HUES48 (cell line): ENCODE results near the gene ASCC2.
"Not testable (repeated sequence)": the region's sequence is repeated elsewhere in the genome, so short reads cannot be mapped to it uniquely, and the experiment has no call there.

Experiments
- H3K27ac ChIP-seq: one replicate; pipeline ENCODE4 v1.7.0; 2013; ENCODE audit warnings: low read depth, low read length, inconsistent platforms
- H3K27me3 ChIP-seq: 2 replicates; pipeline ENCODE4 v1.6.1; 2013; ENCODE audit warnings: mild to moderate bottlenecking, low read length; ENCODE audit not compliant: control insufficient read depth, insufficient read depth
- H3K36me3 ChIP-seq: 2 replicates; pipeline ENCODE4 v1.6.1; 2013; ENCODE audit warnings: low read length; ENCODE audit not compliant: control insufficient read depth, insufficient read depth
- H3K4me1 ChIP-seq: 2 replicates; pipeline ENCODE4 v1.6.1; 2013; ENCODE audit warnings: mild to moderate bottlenecking, low read length; ENCODE audit not compliant: control insufficient read depth, insufficient read depth
- H3K4me3 ChIP-seq: 2 replicates; pipeline ENCODE4 v1.5.1; 2013; ENCODE audit warnings: mild to moderate bottlenecking, low read depth, low read length
- H3K9ac ChIP-seq: 2 replicates; pipeline ENCODE4 v1.6.1; 2013; ENCODE audit warnings: mild to moderate bottlenecking, low read depth, low read length, moderate library complexity
- H3K9me3 ChIP-seq: 2 replicates; pipeline ENCODE4 v1.6.1; 2013; ENCODE audit warnings: low read length; ENCODE audit not compliant: control insufficient read depth, insufficient read depth

ASCC2 gene

DNA sequence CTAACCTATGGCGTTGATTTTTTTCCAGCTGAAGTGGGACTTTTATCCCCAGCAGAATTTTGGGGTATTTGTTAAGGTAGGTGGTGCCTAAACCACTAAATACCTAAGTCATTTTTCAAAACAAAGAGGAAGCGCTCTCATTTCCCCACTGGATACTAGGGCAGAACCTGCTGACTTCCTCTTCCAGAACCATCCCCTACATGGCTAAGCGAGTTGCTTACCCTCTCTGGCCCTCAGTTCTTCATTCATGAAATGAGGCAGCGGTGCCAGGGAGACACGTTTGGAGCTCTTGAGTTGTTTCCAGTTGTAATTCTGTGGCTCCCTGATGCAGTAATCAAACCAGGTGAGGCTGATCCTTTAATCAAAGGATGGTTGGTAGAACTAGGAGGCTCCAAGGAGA is 34.9 kb upstream of the ASCC2 start:
- H3K9me3 ChIP-seq, result no peaks in the 10 kb centered on the region
- no peak overlapping the region for H3K4me3 ChIP-seq
- no peaks in the 10 kb centered on the region for H3K27me3 ChIP-seq
- H3K27ac ChIP-seq, result no peak overlapping the region
- H3K9ac ChIP-seq, result no peak overlapping the region
- no peaks in the 10 kb centered on the region for H3K36me3 ChIP-seq
- peaks cover 16% of the 10 kb centered on the region for H3K4me1 ChIP-seq

DNA sequence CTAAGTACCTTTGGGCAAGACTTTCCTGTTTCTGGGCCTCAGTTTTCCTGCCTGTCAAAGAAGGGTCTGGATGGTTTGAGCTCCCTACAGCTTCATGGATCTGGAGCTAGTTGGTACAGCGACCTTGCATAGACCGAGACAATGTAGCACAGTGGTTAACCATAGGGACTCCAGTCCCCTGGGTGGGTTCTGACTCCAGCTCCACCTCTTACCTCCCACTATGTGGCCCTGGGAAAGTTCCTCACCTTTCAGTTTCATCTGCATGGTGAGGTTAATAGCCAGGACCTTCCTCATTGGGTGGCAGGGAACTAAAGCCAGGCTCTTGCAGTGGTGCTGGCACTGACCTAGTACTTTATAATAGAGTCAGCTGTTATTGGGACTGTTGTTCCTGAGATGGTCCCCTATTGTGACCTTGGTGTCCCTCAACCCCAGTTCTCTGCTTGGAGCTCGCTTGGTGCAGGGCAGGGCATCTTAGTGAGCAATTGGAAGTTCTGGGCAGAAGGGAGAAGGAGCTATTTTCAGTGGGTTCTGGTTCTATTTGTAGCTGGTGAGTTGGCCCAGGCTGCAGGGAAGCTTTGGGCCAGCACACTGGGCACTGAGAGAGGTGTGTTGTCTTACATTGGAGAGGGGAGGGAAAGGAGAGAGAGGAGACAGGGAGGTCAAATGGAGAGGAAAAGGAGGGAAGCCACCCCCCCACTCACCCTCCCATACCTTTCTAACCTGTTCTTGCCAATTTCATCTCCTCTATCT is 34.2 kb upstream of the ASCC2 start:
- Histone ChIP-seq H3K4me1 (peaks cover 16% of the 10 kb centered on the region), H3K27me3 (no peaks in the 10 kb centered on the region), H3K9ac (no peak overlapping the region), H3K9me3 (no peaks in the 10 kb centered on the region), H3K4me3 (no peak overlapping the region), H3K27ac (peak overlapping the region; percentile 25), H3K36me3 (no peaks in the 10 kb centered on the region)

- no peaks in the 10 kb centered on the region for H3K27me3 ChIP-seq
- H3K9ac ChIP-seq, result no peak overlapping the region
- H3K27ac ChIP-seq, result peak overlapping the region; percentile 25
- H3K4me3 ChIP-seq, result no peak overlapping the region
- H3K4me1 ChIP-seq, result peaks cover 16% of the 10 kb centered on the region
- no peaks in the 10 kb centered on the region for H3K36me3 ChIP-seq
- no peaks in the 10 kb centered on the region for H3K9me3 ChIP-seq
Observed at GRCh38 chr22:29871684-29872083, 33.6 kb upstream of the ASCC2 start.

- H3K9ac ChIP-seq, result no peak overlapping the region
- H3K9me3 ChIP-seq, result no peaks in the 10 kb centered on the region
- no peak overlapping the region for H3K27ac ChIP-seq
- H3K36me3 ChIP-seq, result no peaks in the 10 kb centered on the region
- peaks cover 16% of the 10 kb centered on the region for H3K4me1 ChIP-seq
- H3K4me3 ChIP-seq, result no peak overlapping the region
- no peaks in the 10 kb centered on the region for H3K27me3 ChIP-seq
Observed at GRCh38 chr22:29870574-29870973, 32.5 kb upstream of the ASCC2 start.

- no peaks in the 10 kb centered on the region for H3K9me3 ChIP-seq
Observed at GRCh38 chr22:29867851-29868250, 29.8 kb upstream of the ASCC2 start.

GRCh38 chr22:29867260-29867659 is 29.2 kb upstream of the ASCC2 start:
- H3K4me1 ChIP-seq, result peaks cover 11% of the 10 kb centered on the region
- no peaks in the 10 kb centered on the region for H3K27me3 ChIP-seq
- H3K4me3 ChIP-seq, result no peak overlapping the region
- no peak overlapping the region for H3K9ac ChIP-seq
- H3K9me3 ChIP-seq, result no peaks in the 10 kb centered on the region
- H3K36me3 ChIP-seq, result no peaks in the 10 kb centered on the region
- H3K27ac ChIP-seq, result no peak overlapping the region

More at GRCh38 chr22:29867851-29868250, 29.8 kb upstream of the ASCC2 start:
- H3K36me3 ChIP-seq, result no peaks in the 10 kb centered on the region
- no peak overlapping the region for H3K4me3 ChIP-seq
- H3K27ac ChIP-seq, result no peak overlapping the region
- no peak overlapping the region for H3K9ac ChIP-seq
- peaks cover 16% of the 10 kb centered on the region for H3K4me1 ChIP-seq
- no peaks in the 10 kb centered on the region for H3K27me3 ChIP-seq

- not testable (repeated sequence) for H3K4me3 ChIP-seq, H3K9ac ChIP-seq, H3K4me1 ChIP-seq, H3K27me3 ChIP-seq, H3K36me3 ChIP-seq, H3K27ac ChIP-seq, H3K9me3 ChIP-seq
Observed at GRCh38 chr22:29865572-29865971, 27.5 kb upstream of the ASCC2 start.

DNA sequence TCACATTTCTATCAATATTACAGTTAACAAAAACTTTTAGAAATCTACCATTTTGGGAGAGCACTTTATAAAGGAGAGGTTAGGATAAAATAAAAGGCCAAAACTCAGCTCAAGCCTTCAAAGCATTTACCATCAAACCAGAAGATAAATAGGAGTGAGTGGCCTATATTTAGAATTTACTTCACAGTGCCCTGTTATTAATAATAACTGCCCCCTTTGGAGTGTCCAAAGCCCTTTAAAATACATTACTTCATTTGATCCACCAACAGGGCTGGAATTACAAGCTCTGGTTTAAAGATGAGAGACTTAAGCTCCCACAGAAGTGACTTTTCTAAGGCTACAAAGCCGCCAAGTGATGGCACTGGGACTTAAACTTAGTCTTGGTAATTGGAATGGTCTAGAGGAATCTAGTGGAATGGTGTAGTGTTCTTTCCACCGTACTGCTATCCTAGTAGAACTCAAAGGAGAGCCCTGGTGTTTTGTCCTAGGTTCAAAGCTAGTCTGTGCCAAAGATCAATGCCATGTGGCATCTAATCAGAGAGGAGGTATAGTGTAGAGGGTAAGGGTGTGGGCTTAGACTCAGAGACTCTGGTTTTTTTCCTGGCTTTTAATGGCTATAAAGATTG is 23.7 kb upstream of the ASCC2 start:
- Histone ChIP-seq H3K9ac (no peak overlapping the region), H3K27me3 (no peaks in the 10 kb centered on the region), H3K9me3 (no peaks in the 10 kb centered on the region), H3K36me3 (no peaks in the 10 kb centered on the region), H3K27ac (no peak overlapping the region), H3K4me1 (no peaks in the 10 kb centered on the region), H3K4me3 (no peak overlapping the region)

GRCh38 chr22:29860006-29860766 is 22.1 kb upstream of the ASCC2 start:
- no peak overlapping the region for H3K27ac ChIP-seq
- no peaks in the 10 kb centered on the region for H3K9me3 ChIP-seq
- H3K27me3 ChIP-seq, result no peaks in the 10 kb centered on the region
- H3K9ac ChIP-seq, result no peak overlapping the region
- no peaks in the 10 kb centered on the region for H3K4me1 ChIP-seq
- H3K4me3 ChIP-seq, result no peak overlapping the region
- H3K36me3 ChIP-seq, result no peaks in the 10 kb centered on the region

- not testable (repeated sequence) for H3K4me3 ChIP-seq, H3K36me3 ChIP-seq, H3K9ac ChIP-seq, H3K4me1 ChIP-seq, H3K27me3 ChIP-seq, H3K9me3 ChIP-seq, H3K27ac ChIP-seq
Observed at GRCh38 chr22:29859030-29859429, 21.0 kb upstream of the ASCC2 start.

- Histone ChIP-seq H3K9me3 (no peaks in the 10 kb centered on the region), H3K9ac (no peak overlapping the region), H3K36me3 (no peaks in the 10 kb centered on the region), H3K4me1 (no peaks in the 10 kb centered on the region), H3K27ac (no peak overlapping the region), H3K27me3 (no peaks in the 10 kb centered on the region), H3K4me3 (no peak overlapping the region)
Observed at GRCh38 chr22:29856496-29856895, 18.4 kb upstream of the ASCC2 start.
